Measurements from ENCODE around the gene GRIA4. TPM values are rescaled to one million over a fixed set of nuclear protein-coding genes. Genes with fewer than 3 reads are reported as not detected.

The GRIA4 gene
- polyA plus RNA-seq, 3 donors = not detected

DNA sequence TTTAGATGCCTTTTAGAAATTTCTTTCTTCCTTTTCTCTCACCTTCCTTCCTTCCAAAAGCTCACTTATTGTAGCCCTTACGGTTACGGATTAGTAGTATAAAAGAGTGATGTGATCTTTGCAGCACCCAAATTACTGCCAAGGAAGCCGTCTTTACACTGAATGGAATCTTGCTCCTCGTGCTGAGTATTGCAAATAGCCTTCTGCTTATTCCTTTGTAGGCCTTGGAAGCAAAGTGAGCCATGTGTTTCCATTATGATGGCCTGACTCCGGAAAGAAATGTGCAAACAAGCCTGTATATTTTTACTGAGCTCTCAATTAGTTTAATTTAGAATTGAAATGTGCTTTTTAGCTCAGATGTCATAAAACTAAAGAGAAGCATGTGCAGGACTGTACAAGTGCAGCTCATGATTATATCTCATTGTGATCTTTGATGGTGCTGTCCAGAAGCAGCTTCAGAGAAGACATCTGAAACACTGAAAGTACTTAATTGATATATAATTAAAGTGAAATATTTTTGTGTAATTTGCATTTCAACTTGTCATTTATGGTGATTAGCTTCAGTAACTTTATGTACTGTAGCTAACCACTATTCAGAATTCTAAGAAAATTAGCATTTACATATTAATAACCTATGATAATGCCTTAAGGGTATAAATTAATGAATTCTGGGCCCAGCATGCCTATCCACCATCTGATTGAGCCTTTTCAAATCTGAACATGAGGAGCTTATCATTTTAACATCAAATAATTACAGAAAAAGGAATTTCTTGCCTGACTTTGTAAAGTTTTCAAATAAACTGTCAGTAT lies 129.3 kb downstream of the GRIA4 start:
- Mint-ChIP-seq H3K4me3 (no peak overlapping the region), H3K9me3 (peaks cover 0 to 4% (median 0%) of the 10 kb centered on the region in 7 donors), H3K27ac (no peak overlapping the region), H3K4me1 (no peaks in the 10 kb centered on the region), H3K27me3 (ENCODE audit: low read depth in 3 of 3) (no peaks in the 10 kb centered on the region), H3K36me3 (no peaks in the 10 kb centered on the region)
- H3K27ac ChIP-seq (ENCODE audit: low read depth in 1 of 2, low read length in 2 of 2) = no peak overlapping the region
- H3K9me3 ChIP-seq (replicated peaks in 1 of 2; ENCODE audit: control insufficient read depth in 1 of 2, insufficient read depth in 1 of 2, low read length in 2 of 2) = no peaks in the 10 kb centered on the region
- H3K4me1 ChIP-seq (ENCODE audit: control insufficient read depth in 1 of 2, insufficient read depth in 2 of 2, low read length in 2 of 2) = no peaks in the 10 kb centered on the region
- H3K4me2 ChIP-seq (replicated peaks; ENCODE audit: extremely low read depth, low read length, poor library complexity, severe bottlenecking) = no peak overlapping the region
- H3K79me2 ChIP-seq (ENCODE audit: insufficient read depth, low read length) = no peaks in the 10 kb centered on the region
- no peak for DNase-seq
- no peaks in the 10 kb centered on the region for H3K27me3 ChIP-seq (ENCODE audit: control insufficient read depth in 2 of 2, insufficient read depth in 2 of 2, low read length in 2 of 2)
- H4K20me1 ChIP-seq (ENCODE audit: insufficient read depth, low read length) = no peaks in the 10 kb centered on the region
- TF ChIP-seq, protein P1, sequence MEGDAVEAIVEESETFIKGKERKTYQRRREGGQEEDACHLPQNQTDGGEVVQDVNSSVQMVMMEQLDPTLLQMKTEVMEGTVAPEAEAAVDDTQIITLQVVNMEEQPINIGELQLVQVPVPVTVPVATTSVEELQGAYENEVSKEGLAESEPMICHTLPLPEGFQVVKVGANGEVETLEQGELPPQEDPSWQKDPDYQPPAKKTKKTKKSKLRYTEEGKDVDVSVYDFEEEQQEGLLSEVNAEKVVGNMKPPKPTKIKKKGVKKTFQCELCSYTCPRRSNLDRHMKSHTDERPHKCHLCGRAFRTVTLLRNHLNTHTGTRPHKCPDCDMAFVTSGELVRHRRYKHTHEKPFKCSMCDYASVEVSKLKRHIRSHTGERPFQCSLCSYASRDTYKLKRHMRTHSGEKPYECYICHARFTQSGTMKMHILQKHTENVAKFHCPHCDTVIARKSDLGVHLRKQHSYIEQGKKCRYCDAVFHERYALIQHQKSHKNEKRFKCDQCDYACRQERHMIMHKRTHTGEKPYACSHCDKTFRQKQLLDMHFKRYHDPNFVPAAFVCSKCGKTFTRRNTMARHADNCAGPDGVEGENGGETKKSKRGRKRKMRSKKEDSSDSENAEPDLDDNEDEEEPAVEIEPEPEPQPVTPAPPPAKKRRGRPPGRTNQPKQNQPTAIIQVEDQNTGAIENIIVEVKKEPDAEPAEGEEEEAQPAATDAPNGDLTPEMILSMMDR (IDR thresholded peaks at IDR 0.05) = no peak
- H3K36me3 ChIP-seq (replicated peaks in 1 of 2; ENCODE audit: control insufficient read depth in 1 of 2, insufficient read depth in 2 of 2, low read length in 2 of 2) = no peaks in the 10 kb centered on the region
- no peak overlapping the region for H2AFZ ChIP-seq (ENCODE audit: insufficient read depth, low read depth, low read length, poor library complexity, severe bottlenecking)
- H3K9ac ChIP-seq (ENCODE audit: insufficient read depth, low read length, poor library complexity, severe bottlenecking) = no peak overlapping the region
- intact Hi-C loops (cut with micrococcal nuclease) = no loop called here
- H3K4me3 ChIP-seq (replicated peaks in 1 of 3; ENCODE audit: low read depth in 2 of 3, low read length in 3 of 3) = no peak overlapping the region
- WGBS (ENCODE audit: insufficient coverage) = 100% methylated on average over 2 of the region's 5 CpGs

DNA sequence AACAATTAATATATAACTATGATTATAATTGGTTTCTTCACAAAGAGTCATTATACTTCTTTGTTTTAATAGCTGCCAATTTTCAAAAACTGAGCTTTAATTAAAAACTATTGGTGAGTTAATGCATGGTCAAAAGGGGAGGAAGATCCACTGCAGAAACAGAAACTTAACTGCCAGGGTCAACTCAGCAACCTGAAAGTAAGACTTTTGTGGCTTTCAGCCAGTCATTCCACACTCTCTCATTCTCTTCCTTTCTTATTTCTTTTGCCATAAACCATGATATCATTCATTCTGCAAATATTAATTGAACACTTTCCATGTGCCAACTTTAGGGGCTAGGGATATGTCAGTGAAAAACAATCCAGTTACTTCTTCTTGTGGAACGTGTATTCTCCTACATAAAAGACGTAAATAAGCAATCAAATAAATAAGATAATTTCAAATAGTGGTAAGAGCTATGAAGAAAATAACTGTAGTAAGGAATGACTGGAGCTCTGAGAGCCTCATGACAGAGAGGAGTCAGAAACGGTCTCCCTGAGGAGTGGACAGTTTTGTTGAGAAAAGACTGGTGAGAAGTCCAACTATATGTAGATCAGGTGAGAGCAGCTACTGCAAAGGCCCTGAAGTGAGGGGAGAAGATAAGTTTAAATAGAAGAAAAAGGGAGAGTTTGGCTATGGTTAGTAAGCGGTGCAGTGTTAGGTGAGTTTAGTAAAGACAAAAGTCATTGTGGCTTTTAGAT lies 130.5 kb downstream of the GRIA4 start:
- Mint-ChIP-seq H3K36me3 (no peaks in the 10 kb centered on the region), H3K27me3 (ENCODE audit: low read depth in 3 of 3) (no peaks in the 10 kb centered on the region), H3K4me1 (no peaks in the 10 kb centered on the region), H3K4me3 (no peak overlapping the region), H3K27ac (no peak overlapping the region), H3K9me3 (peaks cover 0 to 4% (median 0%) of the 10 kb centered on the region in 7 donors)
- Histone ChIP-seq H3K27ac (ENCODE audit: low read depth in 1 of 2, low read length in 2 of 2) (no peak overlapping the region), H4K20me1 (ENCODE audit: insufficient read depth, low read length) (no peaks in the 10 kb centered on the region), H3K4me1 (ENCODE audit: control insufficient read depth in 1 of 2, insufficient read depth in 2 of 2, low read length in 2 of 2) (no peaks in the 10 kb centered on the region), H3K9ac (ENCODE audit: insufficient read depth, low read length, poor library complexity, severe bottlenecking) (no peak overlapping the region), H3K9me3 (replicated peaks in 1 of 2; ENCODE audit: control insufficient read depth in 1 of 2, insufficient read depth in 1 of 2, low read length in 2 of 2) (no peaks in the 10 kb centered on the region), H3K4me3 (replicated peaks in 1 of 3; ENCODE audit: low read depth in 2 of 3, low read length in 3 of 3) (no peak overlapping the region), H2AFZ (ENCODE audit: insufficient read depth, low read depth, low read length, poor library complexity, severe bottlenecking) (no peak overlapping the region), H3K27me3 (ENCODE audit: control insufficient read depth in 2 of 2, insufficient read depth in 2 of 2, low read length in 2 of 2) (no peaks in the 10 kb centered on the region), H3K79me2 (ENCODE audit: insufficient read depth, low read length) (no peaks in the 10 kb centered on the region), H3K36me3 (replicated peaks in 1 of 2; ENCODE audit: control insufficient read depth in 1 of 2, insufficient read depth in 2 of 2, low read length in 2 of 2) (no peaks in the 10 kb centered on the region), H3K4me2 (replicated peaks; ENCODE audit: extremely low read depth, low read length, poor library complexity, severe bottlenecking) (no peak overlapping the region)
- no peak for DNase-seq
- 96% methylated on average over 2 of the region's 4 CpGs for WGBS (ENCODE audit: insufficient coverage)
- intact Hi-C loops (cut with micrococcal nuclease) = no loop called here
- TF ChIP-seq, protein P1 (IDR thresholded peaks at IDR 0.05) = no peak
